Measurements from ENCODE around the gene DHFR2. TPM values are rescaled to one million over a fixed set of nuclear protein-coding genes. Genes with fewer than 3 reads are reported as not detected.

The DHFR2 gene
- total and polyA plus RNA-seq, 2 of the 4 experiments (the other 2 are of a cell fraction): 1.1 to 2.3 TPM

- DNase-seq (no peak), ATAC-seq (ENCODE audit: low read depth) (peak; percentile 40; the same call in 1 of the 2 replicates)
- peaks cover 5% of the 10 kb centered on the region; the same call in 1 of the 2 replicates for H3K36me3 ChIP-seq (ENCODE audit: control insufficient read depth, insufficient read depth, low read length)
- no peak overlapping the region for H2BK20ac ChIP-seq (ENCODE audit: low read depth, low read length)
- no peak overlapping the region for H2AK9ac ChIP-seq (replicated peaks; ENCODE audit: low read depth, low read length, poor library complexity)
- H3K4me2 ChIP-seq (ENCODE audit: low read depth, low read length): no peak overlapping the region
- no peak overlapping the region for H4K91ac ChIP-seq (ENCODE audit: insufficient read depth, low read depth, low read length)
- no peak overlapping the region for H3K14ac ChIP-seq (replicated peaks; ENCODE audit: low read depth, low read length)
- H4K8ac ChIP-seq (ENCODE audit: low read depth in 2 of 2, low read length in 2 of 2): no peak overlapping the region
- no peak overlapping the region for H3K4ac ChIP-seq (ENCODE audit: low read depth, low read length)
- H2AFZ ChIP-seq (replicated peaks; ENCODE audit: low read length, poor library complexity): no peak overlapping the region
- no peak overlapping the region for H3K4me3 ChIP-seq (ENCODE audit: insufficient read depth, low read depth, low read length)
- no peaks in the 10 kb centered on the region for H4K20me1 ChIP-seq (ENCODE audit: insufficient read depth, low read length)
- H2BK5ac ChIP-seq (ENCODE audit: low read depth, low read length, poor library complexity, severe bottlenecking): no peak overlapping the region
- no peak overlapping the region for H2BK15ac ChIP-seq (ENCODE audit: low read depth, low read length)
- H3K4me1 ChIP-seq (ENCODE audit: control insufficient read depth, insufficient read depth, low read length): no peaks in the 10 kb centered on the region
- H2BK120ac ChIP-seq (ENCODE audit: low read depth, low read length): no peak overlapping the region
- WGBS, 2 experiments (ENCODE audit: extremely low coverage in 2 of 2, insufficient read length in 1 of 2): no CpG with 5 or more reads among the region's 5 CpGs
- H4K5ac ChIP-seq (ENCODE audit: low read depth, low read length): no peak overlapping the region
- H3K9me3 ChIP-seq (ENCODE audit: control insufficient read depth, insufficient read depth, low read length): no peaks in the 10 kb centered on the region
- H3K18ac ChIP-seq (ENCODE audit: low read depth, low read length): no peak overlapping the region
- no peak overlapping the region for H3K56ac ChIP-seq (ENCODE audit: extremely low read depth, insufficient read depth, low read length)
- H2AK5ac ChIP-seq (ENCODE audit: low read depth, low read length): no peak overlapping the region
- CTCF ChIA-PET: no interaction called here
- H3K23ac ChIP-seq (ENCODE audit: low read depth, low read length): no peak overlapping the region
- H3K9me1 ChIP-seq (ENCODE audit: insufficient read depth, low read length): no peaks in the 10 kb centered on the region
- no TSS peak for BruUV-seq (replicated peaks)
- dilution Hi-C loops (cut with HindIII; ENCODE audit: low sequenced_read_pairs, unreplicated experiment) (no loop called here), intact Hi-C loops (cut with micrococcal nuclease) (no loop called here), in situ Hi-C loops (cut with MboI; ENCODE audit: low sequenced_read_pairs) (no loop called here)
- no peaks in the 10 kb centered on the region for H3K79me1 ChIP-seq (ENCODE audit: low read depth in 1 of 2, low read length in 2 of 2)
- no peak overlapping the region for H3K9ac ChIP-seq (ENCODE audit: low read depth, low read length)
- no peaks in the 10 kb centered on the region for H3K27me3 ChIP-seq (ENCODE audit: control insufficient read depth, insufficient read depth, low read length)
- POLR2A ChIA-PET (ENCODE audit: unreplicated experiment): no interaction called here
- TF ChIP-seq RAD21 (IDR thresholded peaks at IDR 0.05; ENCODE audit: low read length) (no peak), ELK1 (IDR thresholded peaks at IDR 0.05; ENCODE audit: borderline replicate concordance, low read depth, low read length) (no peak)
- no peak overlapping the region for H3K27ac ChIP-seq (ENCODE audit: insufficient read depth, low read length)
These were observed 43.6 kb upstream of the DHFR2 start for GRCh38 chr3:94106268-94106667.

Data from IMR-90 (cell line).